Breast epithelium (tissue), 4 donors: Measurements from ENCODE around the gene NME8. TPM values are rescaled to one million over a fixed set of nuclear protein-coding genes. Genes with fewer than 3 reads are reported as not detected.

Source experiments
- DNase-seq, 2 donors: peaks; one replicate each; pipeline ENCODE4 v3.0.0-alpha.2; 2019; ENCODE audit warnings: low spot score in 2 of 2
- H3K27ac ChIP-seq, 2 donors: fragments of 200-600 bp; sonication (generic) in 1 of 2; one replicate each; pipeline ENCODE4 v1.5.1; 2016 to 2019; ENCODE audit warnings: mild to moderate bottlenecking in 1 of 2
- H3K27me3 ChIP-seq, 2 donors: fragments of 200-600 bp; sonication (generic) in 1 of 2; one replicate each; pipeline versions ENCODE4 v1.5.1 to v1.6.0; 2017 to 2019; ENCODE audit warnings: control low read depth in 1 of 2, mild to moderate bottlenecking in 1 of 2
- H3K36me3 ChIP-seq: fragments of 200-600 bp; one replicate; pipeline ENCODE4 v1.5.1; 2019
- H3K4me1 ChIP-seq, 2 donors: fragments of 200-600 bp; sonication (generic); one replicate each; pipeline ENCODE4 v1.5.1; 2016 to 2019; ENCODE audit warnings: control low read depth in 1 of 2
- H3K4me3 ChIP-seq, 3 donors: fragments of 200-600 bp; sonication (generic); 1 replicate in 2 of 3; 2 replicates in 1 of 3; pipeline ENCODE4 v1.5.1; 2016 to 2019; ENCODE audit warnings: mild to moderate bottlenecking in 3 of 3, moderate library complexity in 2 of 3
- H3K9me3 ChIP-seq, 2 donors: fragments of 200-600 bp; sonication (generic) in 1 of 2; one replicate each; pipeline ENCODE4 v1.5.1; 2016 to 2019; ENCODE audit warnings: control low read depth in 1 of 2
- CTCF ChIP-seq, 3 donors: fragments of 450-650 bp; IDR thresholded peaks; one replicate each; pipeline ENCODE4 v1.5.1; 2016 to 2017; ENCODE audit warnings: antibody characterized with exemption in 3 of 3, mild to moderate bottlenecking in 3 of 3, moderate library complexity in 3 of 3
- POLR2A ChIP-seq: fragments of 450-650 bp; IDR thresholded peaks from one replicate; pipeline ENCODE4 v1.6.1; 2016; ENCODE audit warnings: antibody characterized with exemption, mild to moderate bottlenecking, moderate library complexity
- POLR2AphosphoS5 ChIP-seq, 3 donors: sonication (generic); formaldehyde crosslinking; IDR thresholded peaks; one replicate each; pipeline ENCODE4 v1.6.1; 2017; ENCODE audit warnings: antibody characterized with exemption in 3 of 3
- intact Hi-C: fragments of 100-400 bp; cut with DNase I; formaldehyde crosslinking; loops from one replicate; pipeline ENCODE4 v1.15.1; 2023; ENCODE audit warnings: low total_unique reads
- total RNA-seq, 3 donors: library from RNA; depleted of rRNA; stranded (reverse); fragments of >200 nt; gene quantifications; one replicate each; pipeline ENCODE4 v1.1.0, GENCODE V29; 2016

NME8 gene
- total RNA-seq, 3 donors from 2014 or later: not detected

- Histone ChIP-seq H3K4me1 (no peaks in the 10 kb centered on the region), H3K27ac (peak overlapping the region; percentile 56 to 85), H3K4me3 (peak overlapping the region; percentile 66 to 70 (median 70)), H3K9me3 (peaks cover 0 to 7% of the 10 kb centered on the region in 2 donors), H3K36me3 (no peaks in the 10 kb centered on the region), H3K27me3 (peaks cover 0 to 4% of the 10 kb centered on the region in 2 donors)
- TF ChIP-seq POLR2A (no peak), POLR2AphosphoS5 (IDR thresholded peaks at IDR 0.05) (peak in 1 of 3 donors; percentile 23)
- intact Hi-C loops: no loop called here
- DNase-seq: no peak
Measured at GRCh38 chr7:37920849-37921805, 72.7 kb downstream of the NME8 start.

- peaks cover 0 to 7% of the 10 kb centered on the region in 2 donors for H3K9me3 ChIP-seq
- no peak for TF ChIP-seq POLR2AphosphoS5 (IDR thresholded peaks at IDR 0.05)
- no peak for TF ChIP-seq CTCF (IDR thresholded peaks at IDR 0.05)
- no peak for TF ChIP-seq POLR2A
- no peak for DNase-seq
- intact Hi-C loops: no loop called here
- H3K4me3 ChIP-seq: peak overlapping the region in 1 of 3 donors; percentile 66
- no peaks in the 10 kb centered on the region for H3K4me1 ChIP-seq
- H3K27me3 ChIP-seq: no peaks in the 10 kb centered on the region
- no peaks in the 10 kb centered on the region for H3K36me3 ChIP-seq
- no peak overlapping the region for H3K27ac ChIP-seq
Measured at GRCh38 chr7:37921876-37922275, 73.5 kb downstream of the NME8 start.

GRCh38 chr7:37923996-37924395 lies 75.6 kb downstream of the NME8 start:
- intact Hi-C loops: no loop called here
- Histone ChIP-seq H3K4me3 (no peak overlapping the region), H3K36me3 (no peaks in the 10 kb centered on the region), H3K27ac (no peak overlapping the region), H3K27me3 (no peaks in the 10 kb centered on the region), H3K9me3 (peaks cover 0 to 7% of the 10 kb centered on the region in 2 donors), H3K4me1 (no peaks in the 10 kb centered on the region)
- TF ChIP-seq POLR2AphosphoS5 (IDR thresholded peaks at IDR 0.05) (no peak), POLR2A (no peak)
- DNase-seq: no peak

GRCh38 chr7:37924491-37925041 lies 76.2 kb downstream of the NME8 start:
- TF ChIP-seq POLR2AphosphoS5 (IDR thresholded peaks at IDR 0.05): no peak
- no peak for TF ChIP-seq POLR2A
- TF ChIP-seq CTCF (IDR thresholded peaks at IDR 0.05): no peak
- Histone ChIP-seq H3K9me3 (peaks cover 0 to 7% of the 10 kb centered on the region in 2 donors), H3K27ac (peak overlapping the region in 1 of 2 donors; percentile 31), H3K27me3 (no peaks in the 10 kb centered on the region), H3K4me1 (no peaks in the 10 kb centered on the region), H3K36me3 (no peaks in the 10 kb centered on the region), H3K4me3 (no peak overlapping the region)
- intact Hi-C loops: no loop called here
- DNase-seq: no peak

- no peaks in the 10 kb centered on the region for H3K36me3 ChIP-seq
- no peaks in the 10 kb centered on the region for H3K27me3 ChIP-seq
- no peak overlapping the region for H3K4me3 ChIP-seq
- no peaks in the 10 kb centered on the region for H3K4me1 ChIP-seq
- peaks cover 0 to 7% of the 10 kb centered on the region in 2 donors for H3K9me3 ChIP-seq
- TF ChIP-seq CTCF (IDR thresholded peaks at IDR 0.05) (no peak), POLR2A (no peak), POLR2AphosphoS5 (IDR thresholded peaks at IDR 0.05) (no peak)
- no peak overlapping the region for H3K27ac ChIP-seq
- intact Hi-C loops: no loop called here
- DNase-seq: no peak
Measured at GRCh38 chr7:37925620-37926019, 77.2 kb downstream of the NME8 start.
